Transverse colon (tissue), 4 donors: Measurements from ENCODE around the gene TAF6L. TPM values are rescaled to one million over a fixed set of nuclear protein-coding genes. Genes with fewer than 3 reads are reported as not detected.
A peak's percentile ranks its signal among the peaks of the same experiment; 100 is the strongest.

ENCODE experiments used
- DNase-seq: peaks from one replicate; pipeline ENCODE4 v3.0.0-alpha.2; 2019
- H3K27ac ChIP-seq, 4 donors: fragments of 200-600 bp; sonication (generic); 2 replicates each; pipeline ENCODE4 v1.5.1; 2016 to 2018; ENCODE audit warnings: inconsistent platforms in 4 of 4
- H3K27me3 ChIP-seq: fragments of 200-600 bp; sonication (generic); 2 replicates; pipeline ENCODE4 v1.5.1; 2017; ENCODE audit warnings: inconsistent platforms
- H3K36me3 ChIP-seq, 4 donors: fragments of 200-600 bp; sonication (generic); 2 replicates each; pipeline ENCODE4 v1.5.1; 2017 to 2019; ENCODE audit warnings: inconsistent platforms in 4 of 4
- H3K4me1 ChIP-seq, 4 donors: fragments of 200-600 bp; sonication (generic); 2 replicates each; pipeline ENCODE4 v1.5.1; 2017 to 2020; ENCODE audit warnings: inconsistent platforms in 4 of 4
- H3K4me3 ChIP-seq, 4 donors: fragments of 200-600 bp; sonication (generic); 1 replicate in 1 of 4; 2 replicates in 3 of 4; pipeline versions ENCODE4 v1.5.1 to v1.6.1; 2017 to 2019; ENCODE audit warnings: inconsistent platforms in 4 of 4
- H3K9me3 ChIP-seq, 2 donors: fragments of 200-600 bp; sonication (generic); 2 replicates each; pipeline ENCODE4 v1.5.1; 2017 to 2019; ENCODE audit warnings: inconsistent platforms in 2 of 2
- CTCF ChIP-seq, 5 experiments: fragments of 200-600 bp in 3 of 5; fragments of 450-650 bp in 2 of 5; sonication (generic) in 3 of 5; IDR thresholded peaks; 1 replicate in 2 of 5; 2 replicates in 3 of 5; pipeline ENCODE4 v1.5.1; 2016 to 2017; ENCODE audit warnings: antibody characterized with exemption in 5 of 5, inconsistent platforms in 3 of 5, mild to moderate bottlenecking in 2 of 5, moderate library complexity in 1 of 5
- EP300 ChIP-seq: sonication (generic); formaldehyde crosslinking; IDR thresholded peaks from one replicate; pipeline ENCODE4 v1.6.1; 2017; ENCODE audit warnings: antibody characterized with exemption, low read depth
- POLR2A ChIP-seq: fragments of 450-650 bp; IDR thresholded peaks from one replicate; pipeline ENCODE4 v1.6.1; 2016; ENCODE audit warnings: antibody characterized with exemption, mild to moderate bottlenecking, moderate library complexity
- POLR2AphosphoS5 ChIP-seq, 3 donors: sonication (generic); formaldehyde crosslinking; IDR thresholded peaks; one replicate each; pipeline ENCODE4 v1.6.1; 2016; ENCODE audit warnings: antibody characterized with exemption in 3 of 3
- WGBS, 2 donors: methylation state at CpG; one replicate each; pipeline ENCODE4 v1.1.5; 2018; ENCODE audit warnings: low coverage in 1 of 2; 5-methylcytosine and 5-hydroxymethylcytosine counted together
- in situ Hi-C, 4 donors: fragments of 200-750 bp; cut with MboI; loops; one replicate each; pipeline versions ENCODE4 v1.15.0 to v1.15.1; 2017; ENCODE audit warnings: low sequenced_read_pairs in 3 of 4, low pct_ligation_motif_present in 1 of 4, low pct_unique_long_range_greater_than_20kb in 1 of 4
- intact Hi-C: fragments of 100-400 bp; cut with DNase I; formaldehyde crosslinking; loops from one replicate; pipeline ENCODE4 v1.15.1; 2023; ENCODE audit warnings: low total_unique reads
- total RNA-seq, 4 donors: library from RNA; depleted of rRNA; stranded (reverse); fragments of >200 nt; gene quantifications; one replicate each; pipeline ENCODE4 v1.1.0, GENCODE V29; 2016

TAF6L gene
- total RNA-seq, result 100 to 1,000 TPM in 1 of 4 donors, 10 to 100 TPM in 3; 18.9 to 234 (median 22.8) TPM

GRCh38 chr11:62771144-62772021 is at the start of gene TAF6L:
Gene TAF6L (plus strand): TSS chr11:62771396. CDS start chr11:62775784, 4,388 bp downstream.
- WGBS, 2 donors, result 3% methylated on average over 56 of the region's 60 CpGs; no CpG with 5 or more reads in 1 of the 2 donors
- Histone ChIP-seq H3K4me1 (peaks cover 15 to 24% (median 20%) of the 10 kb centered on the region in 4 donors), H3K27me3 (no peaks in the 10 kb centered on the region), H3K4me3 (peak within 1 kb of the TSS; percentile 56 to 76 (median 61)), H3K27ac (peak within 1 kb of the TSS; percentile 92 to 98 (median 94)), H3K9me3 (no peaks in the 10 kb centered on the region), H3K36me3 (peaks cover 0 to 10% (median 5%) of the 10 kb centered on the region in 4 donors)
- in situ Hi-C loops (no loop called here), intact Hi-C loops (no loop called here)
- TF ChIP-seq POLR2A (peak; percentile 61), EP300 (no peak), CTCF (IDR thresholded peaks at IDR 0.05) (no peak), POLR2AphosphoS5 (IDR thresholded peaks at IDR 0.05) (peak; percentile 60 to 68 (median 66))
- peak; percentile 98 for DNase-seq

GRCh38 chr11:62721994-62722393 is 49.2 kb upstream of the TAF6L start:
- in situ Hi-C loops, result no loop called here
- Histone ChIP-seq H3K4me1 (peaks cover 10 to 32% (median 17%) of the 10 kb centered on the region in 4 donors), H3K36me3 (peaks cover 2 to 66% (median 36%) of the 10 kb centered on the region in 4 donors), H3K9me3 (no peaks in the 10 kb centered on the region), H3K27me3 (no peaks in the 10 kb centered on the region), H3K4me3 (no peak overlapping the region), H3K27ac (no peak overlapping the region)
- no peak for TF ChIP-seq POLR2A
- TF ChIP-seq POLR2AphosphoS5 (IDR thresholded peaks at IDR 0.05), result no peak
- TF ChIP-seq CTCF (IDR thresholded peaks at IDR 0.05), result no peak
- no peak for TF ChIP-seq EP300
- intact Hi-C loops, result no loop called here
- DNase-seq, result no peak
- WGBS, 2 donors, result 79 to 83% methylated on average over 5 to 7 of the region's 7 CpGs

- Histone ChIP-seq H3K27ac (peak overlapping the region in 1 of 4 donors; percentile 98), H3K27me3 (no peaks in the 10 kb centered on the region), H3K36me3 (peaks cover 2 to 45% (median 25%) of the 10 kb centered on the region in 4 donors), H3K4me3 (peak overlapping the region in 1 of 4 donors; percentile 73), H3K9me3 (no peaks in the 10 kb centered on the region), H3K4me1 (peaks cover 10 to 35% (median 17%) of the 10 kb centered on the region in 4 donors)
- in situ Hi-C loops, result no loop called here
- WGBS, 2 donors, result 48 to 65% methylated on average over 7 to 8 of the region's 8 CpGs
- no peak for TF ChIP-seq POLR2AphosphoS5 (IDR thresholded peaks at IDR 0.05)
- TF ChIP-seq POLR2A, result no peak
- no peak for TF ChIP-seq CTCF (IDR thresholded peaks at IDR 0.05)
- no peak for TF ChIP-seq EP300
- intact Hi-C loops, result no loop called here
- no peak for DNase-seq
Observed at GRCh38 chr11:62724171-62724570, 47.0 kb upstream of the TAF6L start.

GRCh38 chr11:62725646-62726045 is 45.5 kb upstream of the TAF6L start:
- Histone ChIP-seq H3K9me3 (no peaks in the 10 kb centered on the region), H3K4me1 (peaks cover 21 to 50% (median 31%) of the 10 kb centered on the region in 4 donors), H3K4me3 (peak overlapping the region; percentile 73 to 96 (median 90)), H3K27ac (peak overlapping the region; percentile 97 to 99 (median 98)), H3K27me3 (no peaks in the 10 kb centered on the region), H3K36me3 (peaks cover 0 to 31% (median 16%) of the 10 kb centered on the region in 4 donors)
- intact Hi-C loops, result no loop called here
- TF ChIP-seq POLR2AphosphoS5 (IDR thresholded peaks at IDR 0.05) (peak in 2 of 3 donors; percentile 31 to 40), CTCF (IDR thresholded peaks at IDR 0.05) (no peak), POLR2A (peak; percentile 15)
- no peak for DNase-seq
- in situ Hi-C loops, result no loop called here
- 0% methylated on average over 2 to 7 of the region's 7 CpGs for WGBS, 2 donors
